DOHH2 (cell line): ENCODE data around the gene EZH1.

Source experiments
- CTCF ChIP-seq: fragments of 200-600 bp; sonication (generic); IDR thresholded peaks from one replicate; pipeline ENCODE4 v1.5.1; 2014; ENCODE audit warnings: antibody characterized with exemption, mild to moderate bottlenecking, low read depth, low read length; ENCODE audit not compliant: poor library complexity, severe bottlenecking
- EZH2phosphoT487 ChIP-seq: fragments of 200-600 bp; sonication (generic); IDR thresholded peaks from 2 replicates; pipeline ENCODE4 v1.6.1; 2017; ENCODE audit warnings: borderline replicate concordance, mild to moderate bottlenecking, antibody characterized with exemption, low read length, moderate library complexity, mixed read lengths

GRCh38 chr17:42743595-42744282, 1.1 kb downstream of the EZH1 start:
- TF ChIP-seq CTCF: no peak
- no peak for TF ChIP-seq EZH2phosphoT487
